Large intestine (tissue), 3 donors: Measurements from ENCODE around the gene CYP2C8. TPM values are rescaled to one million over a fixed set of nuclear protein-coding genes. Genes with fewer than 3 reads are reported as not detected.

Source experiments
- DNase-seq, 2 donors: peaks; one replicate each; pipeline versions ENCODE4 v3.0.0 to v3.0.0-alpha.2; 2013
- H3K27ac ChIP-seq: one replicate; pipeline ENCODE4 v1.5.1; 2013; ENCODE audit warnings: low read length
- H3K27me3 ChIP-seq: 2 replicates; pipeline ENCODE4 v1.6.1; 2013; ENCODE audit warnings: low read length; ENCODE audit not compliant: control insufficient read depth, insufficient read depth
- H3K36me3 ChIP-seq: 2 replicates; pipeline ENCODE4 v1.6.1; 2013; ENCODE audit warnings: low read length; ENCODE audit not compliant: control insufficient read depth, insufficient read depth
- H3K4me1 ChIP-seq: one replicate; pipeline ENCODE4 v1.6.1; 2013; ENCODE audit warnings: low read length; ENCODE audit not compliant: control insufficient read depth, insufficient read depth
- H3K4me3 ChIP-seq: one replicate; pipeline ENCODE4 v1.5.1; 2013; ENCODE audit warnings: low read length
- H3K9me3 ChIP-seq: one replicate; pipeline ENCODE4 v1.6.1; 2013; ENCODE audit warnings: mild to moderate bottlenecking, low read depth, low read length, moderate library complexity; ENCODE audit not compliant: control insufficient read depth
- WGBS: methylation state at CpG from one replicate; pipeline ENCODE4 v1.1.5; 2013; ENCODE audit warnings: low lambda C conversion rate; ENCODE audit not compliant: insufficient coverage; 5-methylcytosine and 5-hydroxymethylcytosine counted together
- polyA plus RNA-seq: library from polyadenylated mRNA; unstranded; fragments of 120-200 nt; gene quantifications from one replicate; pipeline ENCODE4 v1.2.1, GENCODE V29; 2013

Gene CYP2C8
- polyA plus RNA-seq, 1 donor: 2.6 TPM

GRCh38 chr10:95048206-95048605 is 21.1 kb downstream of the CYP2C8 start:
- DNase-seq: no peak
- H3K27me3 ChIP-seq: no peaks in the 10 kb centered on the region
- no CpG with 5 or more reads among the region's 2 CpGs for WGBS
- H3K36me3 ChIP-seq: no peaks in the 10 kb centered on the region
- peaks cover 3% of the 10 kb centered on the region for H3K9me3 ChIP-seq
- no peak overlapping the region for H3K4me3 ChIP-seq
- no peak overlapping the region for H3K27ac ChIP-seq
- H3K4me1 ChIP-seq: no peaks in the 10 kb centered on the region

- H3K36me3 ChIP-seq: no peaks in the 10 kb centered on the region
- no peak overlapping the region for H3K4me3 ChIP-seq
- H3K27ac ChIP-seq: no peak overlapping the region
- no peaks in the 10 kb centered on the region for H3K9me3 ChIP-seq
- DNase-seq: no peak
- WGBS: no CpG with 5 or more reads among the region's 2 CpGs
- no peaks in the 10 kb centered on the region for H3K4me1 ChIP-seq
- H3K27me3 ChIP-seq: no peaks in the 10 kb centered on the region
Measured at GRCh38 chr10:95039281-95039680, 30.0 kb downstream of the CYP2C8 start.

GRCh38 chr10:95035332-95036295 is 33.7 kb downstream of the CYP2C8 start:
- Histone ChIP-seq H3K9me3 (no peaks in the 10 kb centered on the region), H3K27ac (no peak overlapping the region), H3K4me3 (no peak overlapping the region), H3K4me1 (no peaks in the 10 kb centered on the region), H3K36me3 (no peaks in the 10 kb centered on the region), H3K27me3 (no peaks in the 10 kb centered on the region)
- peak in 1 of 2 donors; percentile 6 for DNase-seq
- WGBS: no CpG with 5 or more reads among the region's 4 CpGs

GRCh38 chr10:95034401-95034800 is 34.9 kb downstream of the CYP2C8 start:
- WGBS: 53% methylated on average over 3 of the region's 4 CpGs
- H3K36me3 ChIP-seq: no peaks in the 10 kb centered on the region

GRCh38 chr10:95031656-95032055 is 37.6 kb downstream of the CYP2C8 start:
- H3K27me3 ChIP-seq: no peaks in the 10 kb centered on the region
- no peak for DNase-seq
- no peaks in the 10 kb centered on the region for H3K4me1 ChIP-seq

More at GRCh38 chr10:95034401-95034800, 34.9 kb downstream of the CYP2C8 start:
- H3K4me3 ChIP-seq: no peak overlapping the region
- no peak for DNase-seq
- H3K9me3 ChIP-seq: no peaks in the 10 kb centered on the region
- no peak overlapping the region for H3K27ac ChIP-seq
- no peaks in the 10 kb centered on the region for H3K4me1 ChIP-seq
- H3K27me3 ChIP-seq: no peaks in the 10 kb centered on the region

GRCh38 chr10:95026461-95026860 is 42.8 kb downstream of the CYP2C8 start:
- H3K36me3 ChIP-seq: no peaks in the 10 kb centered on the region
- WGBS: no CpG with 5 or more reads among the region's 2 CpGs

More at GRCh38 chr10:95031656-95032055, 37.6 kb downstream of the CYP2C8 start:
- Histone ChIP-seq H3K36me3 (no peaks in the 10 kb centered on the region), H3K27ac (no peak overlapping the region), H3K4me3 (no peak overlapping the region), H3K9me3 (no peaks in the 10 kb centered on the region)

GRCh38 chr10:94997741-94998174 is 71.5 kb downstream of the CYP2C8 start:
- Histone ChIP-seq H3K4me1 (no peaks in the 10 kb centered on the region), H3K4me3 (no peak overlapping the region), H3K36me3 (no peaks in the 10 kb centered on the region), H3K27me3 (no peaks in the 10 kb centered on the region), H3K9me3 (no peaks in the 10 kb centered on the region), H3K27ac (no peak overlapping the region)
- no peak for DNase-seq
- no CpG with 5 or more reads among the region's 6 CpGs for WGBS

More at GRCh38 chr10:95026461-95026860, 42.8 kb downstream of the CYP2C8 start:
- Histone ChIP-seq H3K4me1 (no peaks in the 10 kb centered on the region), H3K9me3 (no peaks in the 10 kb centered on the region), H3K4me3 (no peak overlapping the region), H3K27ac (no peak overlapping the region), H3K27me3 (no peaks in the 10 kb centered on the region)
- DNase-seq: no peak

GRCh38 chr10:94992811-94993210 is 76.5 kb downstream of the CYP2C8 start:
- Histone ChIP-seq H3K4me3 (no peak overlapping the region), H3K9me3 (peaks cover 5% of the 10 kb centered on the region), H3K4me1 (no peaks in the 10 kb centered on the region), H3K27me3 (no peaks in the 10 kb centered on the region), H3K27ac (no peak overlapping the region), H3K36me3 (peaks cover 4% of the 10 kb centered on the region)
- no CpG with 5 or more reads among the region's 4 CpGs for WGBS
- DNase-seq: no peak

GRCh38 chr10:94991243-94991888 is 77.9 kb downstream of the CYP2C8 start:
- Histone ChIP-seq H3K4me1 (no peaks in the 10 kb centered on the region), H3K36me3 (peaks cover 14% of the 10 kb centered on the region), H3K4me3 (no peak overlapping the region), H3K27me3 (no peaks in the 10 kb centered on the region), H3K27ac (no peak overlapping the region), H3K9me3 (peaks cover 5% of the 10 kb centered on the region)
- no peak for DNase-seq
- WGBS: no CpG with 5 or more reads among the region's 1 CpG

GRCh38 chr10:94989192-94989591 is 80.1 kb downstream of the CYP2C8 start:
- no peaks in the 10 kb centered on the region for H3K27me3 ChIP-seq
- H3K36me3 ChIP-seq: peaks cover 14% of the 10 kb centered on the region
- no peak overlapping the region for H3K27ac ChIP-seq
- no peak overlapping the region for H3K4me3 ChIP-seq
- H3K9me3 ChIP-seq: peaks cover 5% of the 10 kb centered on the region
- no peak for DNase-seq
- H3K4me1 ChIP-seq: no peaks in the 10 kb centered on the region
